Tongue (tissue), 3 donors: Measurements from ENCODE around the gene TIMM17A. TPM values are rescaled to one million over a fixed set of nuclear protein-coding genes. Genes with fewer than 3 reads are reported as not detected.
A peak's percentile ranks its signal among the peaks of the same experiment; 100 is the strongest.
"Not testable (repeated sequence)": the region's sequence is repeated elsewhere in the genome, so short reads cannot be mapped to it uniquely, and the experiment has no call there.

Experiments
- DNase-seq: peaks from one replicate; pipeline ENCODE4 v3.0.0-alpha.2; 2015
- small RNA-seq: library from RNA; depleted of rRNA; stranded (forward); fragments of <200 nt; gene quantifications from one replicate; pipeline ENCODE3, GENCODE V24; 2014; ENCODE audit warnings: low replicate concordance
- total RNA-seq: library from RNA; depleted of rRNA; stranded (reverse); fragments of >200 nt; gene quantifications from one replicate; pipeline ENCODE4 v1.2.3, GENCODE V29; 2014

TIMM17A gene
- total RNA-seq, 1 donor from 2014 or later: 33.1 TPM

GRCh38 chr1:202016022-202016810, 60.9 kb downstream of the TIMM17A start:
- peak; percentile 35 for DNase-seq

- no peak for DNase-seq
Measured at GRCh38 chr1:202016811-202017748, 61.8 kb downstream of the TIMM17A start.

- no peak for DNase-seq
Measured at GRCh38 chr1:202017749-202018467, 62.6 kb downstream of the TIMM17A start.

- no peak for DNase-seq
Measured at GRCh38 chr1:202018468-202019234, 63.3 kb downstream of the TIMM17A start.

- DNase-seq: not testable (repeated sequence)
Measured at GRCh38 chr1:202019235-202019558, 63.9 kb downstream of the TIMM17A start.

Small RNAs within 50 kb of the gene (small RNA-seq; reads per million reads assigned to genes)
- 0.06 reads per million for gene MIR6740
- not detected for gene RF00156

Other genes with a start within 250 kb of the TIMM17A start
- gene IPO9, start 126.3 kb upstream of the TIMM17A start, total RNA-seq: 24.3 TPM
- 40.5 TPM for gene SHISA4, start 66.6 kb upstream of the TIMM17A start, total RNA-seq
- gene LMOD1, start 9.0 kb upstream of the TIMM17A start, total RNA-seq: 6.1 TPM
- 28.6 TPM for gene RNPEP, start 27.1 kb downstream of the TIMM17A start, total RNA-seq
- gene ELF3, start 55.1 kb downstream of the TIMM17A start, total RNA-seq: 122 TPM
- gene GPR37L1, start 167.4 kb downstream of the TIMM17A start, total RNA-seq: 0.41 TPM
- 29.8 TPM for gene ARL8A, start 189.2 kb downstream of the TIMM17A start, total RNA-seq
- 1.5 TPM for gene PTPN7, start 205.1 kb downstream of the TIMM17A start, total RNA-seq
- gene LGR6, start 238.3 kb downstream of the TIMM17A start, total RNA-seq: 4.7 TPM